HG02763 (cell line): ENCODE data around the gene PTP4A2.
A peak's percentile ranks its signal among the peaks of the same experiment; 100 is the strongest.
"Not testable (repeated sequence)": the region's sequence is repeated elsewhere in the genome, so short reads cannot be mapped to it uniquely, and the experiment has no call there.

ENCODE experiments used
- ATAC-seq: cut with Tn5 transposase; IDR thresholded peaks from one replicate; pipeline ENCODE4 v1.9.1; 2021; ENCODE audit warnings: mild to moderate bottlenecking, moderate library complexity; ENCODE audit not compliant: unreplicated experiment

PTP4A2 gene

DNA sequence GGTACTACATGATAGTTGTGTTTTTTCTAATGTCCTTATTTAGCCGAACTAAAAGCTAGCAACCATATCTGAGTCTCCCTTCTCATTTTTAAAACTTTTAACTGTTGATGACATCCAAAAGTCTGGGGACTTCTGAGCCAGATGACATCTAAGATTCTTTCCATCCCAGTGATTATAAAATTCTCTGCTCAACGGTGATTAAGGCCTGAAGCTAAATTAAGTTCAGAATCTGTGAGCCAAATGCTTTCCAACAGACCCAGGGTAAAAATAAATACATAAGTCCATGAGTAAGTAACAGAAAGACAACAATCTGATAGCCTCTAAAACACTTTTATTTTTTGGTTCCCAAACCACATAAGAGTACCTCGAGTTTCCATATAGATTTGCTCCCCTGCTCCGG, 13.1 kb upstream of the PTP4A2 start:
- no peak for ATAC-seq

DNA sequence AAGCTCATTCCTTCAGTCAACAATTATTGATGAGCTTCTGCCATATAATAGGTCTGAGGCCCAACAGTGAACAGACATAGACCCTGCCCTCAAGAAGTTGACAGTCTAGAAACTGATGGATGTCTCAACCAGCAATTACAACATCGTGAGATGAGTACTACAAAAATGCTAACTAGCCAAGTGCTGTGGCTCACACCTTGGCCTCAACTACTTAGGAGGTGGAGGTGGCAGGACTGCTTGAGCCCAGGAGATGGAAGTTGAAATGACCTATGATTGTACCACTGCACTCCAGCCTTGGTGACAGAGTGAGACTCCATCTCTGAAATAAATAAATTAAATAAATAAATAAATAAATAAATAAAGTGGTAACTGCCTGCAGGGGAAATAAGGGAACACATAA, 11.7 kb upstream of the PTP4A2 start:
- no peak for ATAC-seq

DNA sequence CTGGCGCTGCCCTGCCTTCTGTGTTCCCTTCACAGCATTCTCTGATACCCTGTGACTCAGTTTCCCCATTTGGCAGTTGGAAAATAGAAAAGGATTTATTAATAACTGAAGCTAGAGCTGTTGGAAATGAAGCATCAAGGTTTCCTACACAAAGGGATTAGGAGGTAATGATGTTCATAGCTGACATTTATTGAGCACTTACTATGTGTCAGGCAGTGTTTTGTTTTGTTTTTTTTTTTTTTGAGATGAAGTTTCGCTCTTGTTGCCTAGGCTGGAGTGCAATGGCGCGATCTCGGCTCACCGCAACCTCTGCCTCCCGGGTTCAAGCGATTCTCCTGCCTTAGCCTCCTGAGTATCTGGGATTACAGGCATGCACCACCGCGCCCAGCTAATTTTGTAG, 7.5 kb upstream of the PTP4A2 start:
- ATAC-seq, result not testable (repeated sequence)

DNA sequence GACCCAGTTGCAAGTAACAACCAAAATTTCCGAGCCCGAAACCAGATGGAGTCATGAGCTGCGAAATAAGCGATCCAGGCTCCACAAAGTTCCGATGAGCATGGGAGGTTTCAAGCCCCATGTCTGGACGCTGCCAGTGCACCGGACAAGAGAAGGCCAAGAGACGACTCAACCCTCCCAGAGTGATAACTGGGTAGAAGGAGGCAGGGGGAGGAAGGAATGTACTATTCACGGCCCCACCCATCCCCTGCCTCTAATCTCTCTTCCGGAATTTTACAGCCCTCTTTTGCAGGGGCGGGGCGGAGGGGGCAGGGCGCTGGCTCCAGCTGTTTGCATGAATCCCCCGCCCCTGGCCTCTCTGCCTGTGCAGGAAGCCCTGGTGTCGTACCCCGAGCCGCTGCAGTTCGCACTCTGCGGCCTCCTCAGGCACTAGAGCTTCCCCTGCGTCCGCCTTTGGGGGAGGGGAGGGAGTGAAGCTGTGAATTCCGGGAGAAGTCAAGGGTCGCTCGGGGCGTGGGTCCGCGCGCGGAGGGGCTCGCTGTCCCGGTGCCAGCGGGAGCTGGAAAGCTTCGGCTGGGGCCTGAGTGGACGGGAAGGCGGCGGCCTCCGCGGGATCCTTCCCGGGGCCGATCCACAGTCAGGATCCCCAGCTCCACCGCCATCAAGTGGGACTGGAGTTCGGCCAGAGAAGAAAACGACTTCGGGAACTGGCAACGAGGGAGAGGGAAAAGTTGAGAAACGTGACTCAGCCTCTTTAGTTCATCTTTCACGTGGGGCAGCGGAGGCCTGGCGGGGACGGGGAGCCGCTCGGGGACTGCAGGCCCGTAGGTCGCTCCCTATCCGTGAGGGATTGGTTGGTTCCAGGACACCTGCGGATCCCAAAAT, 6.3 kb upstream of the PTP4A2 start:
- peak; percentile 71 for ATAC-seq

DNA sequence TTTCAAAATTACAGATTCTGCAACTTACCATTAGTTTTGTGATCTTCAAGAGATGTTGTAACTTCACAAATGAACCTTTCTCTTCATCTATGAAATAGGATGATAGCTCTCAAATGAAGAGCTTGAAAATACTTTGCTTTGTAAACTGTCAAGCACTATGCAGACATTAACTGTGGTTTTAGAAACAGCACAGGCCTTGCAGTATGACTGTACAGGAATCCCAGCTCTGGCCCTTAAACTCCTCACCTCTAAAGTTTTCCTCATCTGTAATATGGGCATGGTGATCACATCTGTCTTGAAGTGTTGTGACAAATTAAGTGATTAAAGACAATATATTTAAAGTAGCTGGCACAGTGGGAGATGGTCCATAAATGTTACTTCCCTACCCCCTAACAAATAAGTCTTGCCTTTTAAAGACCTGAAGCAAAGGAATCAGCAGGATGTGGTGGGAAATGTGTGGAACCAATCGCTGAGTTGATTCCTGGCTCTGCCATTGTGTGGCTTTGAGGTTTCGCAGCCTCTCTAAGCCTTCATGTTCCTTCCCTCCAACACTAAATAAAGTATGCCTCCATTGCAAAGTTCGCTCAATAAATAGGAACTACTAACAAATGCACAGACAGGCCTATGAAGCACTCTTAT, 5.5 kb upstream of the PTP4A2 start:
- ATAC-seq, result no peak

DNA sequence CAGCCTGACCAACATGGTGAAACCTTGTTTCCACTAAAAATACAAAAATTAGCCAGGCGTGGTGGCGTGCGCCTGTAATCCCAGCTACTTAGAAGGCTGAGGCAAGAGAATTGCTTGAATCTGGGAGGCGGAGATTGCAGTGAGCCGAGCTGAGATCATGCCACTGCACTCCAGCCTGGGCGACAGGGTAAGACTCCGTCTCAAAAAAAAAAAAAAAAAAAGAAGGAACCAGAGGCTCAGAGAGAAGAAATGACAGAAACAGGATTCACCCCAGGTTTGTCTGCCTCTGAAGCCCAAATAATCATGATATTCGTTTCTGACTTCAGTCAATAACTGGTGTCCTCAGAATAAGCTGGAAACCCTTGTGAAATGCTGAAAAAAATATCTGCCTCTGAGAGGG, 3.9 kb upstream of the PTP4A2 start:
- not testable (repeated sequence) for ATAC-seq

DNA sequence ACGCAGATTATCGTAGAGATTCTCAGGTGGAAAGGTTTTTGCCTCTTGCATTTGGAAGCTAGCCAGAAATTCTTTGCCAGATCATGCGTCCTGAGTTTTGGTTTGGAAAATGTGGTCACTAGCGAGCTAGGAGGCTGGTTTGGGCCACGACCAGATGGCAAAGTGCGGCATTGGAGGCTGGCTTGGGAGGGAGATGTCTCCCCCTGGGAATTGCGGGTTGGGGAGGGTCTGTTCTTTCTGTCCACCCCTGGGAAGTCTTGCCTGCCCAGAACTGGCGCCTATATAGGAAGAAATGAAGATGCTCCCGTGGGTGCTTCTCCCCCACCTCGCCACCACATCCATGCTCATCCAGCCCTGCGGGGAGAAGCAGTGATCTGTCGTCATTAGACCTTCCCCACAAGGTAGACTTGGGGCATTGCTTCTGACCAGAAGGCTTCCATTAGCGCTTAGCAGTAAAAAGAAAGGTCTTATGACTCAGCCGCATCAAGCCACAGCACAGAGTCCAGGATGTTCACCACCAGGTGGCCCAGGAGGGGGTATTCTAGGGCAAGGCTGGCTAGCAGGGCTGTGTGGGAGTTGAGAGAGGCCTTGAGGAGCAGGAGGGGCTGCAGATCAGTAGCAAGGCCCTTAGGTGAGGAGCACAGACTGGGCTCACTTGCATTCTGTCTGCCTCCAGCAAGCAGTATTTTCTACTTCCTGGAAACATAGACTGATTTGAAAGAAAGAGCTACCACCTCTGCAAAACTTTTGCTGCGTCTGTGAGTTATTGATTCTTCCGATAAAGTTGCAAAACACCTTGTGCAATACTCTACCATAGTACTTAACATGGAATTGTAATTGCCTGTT, 1.5 kb upstream of the PTP4A2 start:
- no peak for ATAC-seq

DNA sequence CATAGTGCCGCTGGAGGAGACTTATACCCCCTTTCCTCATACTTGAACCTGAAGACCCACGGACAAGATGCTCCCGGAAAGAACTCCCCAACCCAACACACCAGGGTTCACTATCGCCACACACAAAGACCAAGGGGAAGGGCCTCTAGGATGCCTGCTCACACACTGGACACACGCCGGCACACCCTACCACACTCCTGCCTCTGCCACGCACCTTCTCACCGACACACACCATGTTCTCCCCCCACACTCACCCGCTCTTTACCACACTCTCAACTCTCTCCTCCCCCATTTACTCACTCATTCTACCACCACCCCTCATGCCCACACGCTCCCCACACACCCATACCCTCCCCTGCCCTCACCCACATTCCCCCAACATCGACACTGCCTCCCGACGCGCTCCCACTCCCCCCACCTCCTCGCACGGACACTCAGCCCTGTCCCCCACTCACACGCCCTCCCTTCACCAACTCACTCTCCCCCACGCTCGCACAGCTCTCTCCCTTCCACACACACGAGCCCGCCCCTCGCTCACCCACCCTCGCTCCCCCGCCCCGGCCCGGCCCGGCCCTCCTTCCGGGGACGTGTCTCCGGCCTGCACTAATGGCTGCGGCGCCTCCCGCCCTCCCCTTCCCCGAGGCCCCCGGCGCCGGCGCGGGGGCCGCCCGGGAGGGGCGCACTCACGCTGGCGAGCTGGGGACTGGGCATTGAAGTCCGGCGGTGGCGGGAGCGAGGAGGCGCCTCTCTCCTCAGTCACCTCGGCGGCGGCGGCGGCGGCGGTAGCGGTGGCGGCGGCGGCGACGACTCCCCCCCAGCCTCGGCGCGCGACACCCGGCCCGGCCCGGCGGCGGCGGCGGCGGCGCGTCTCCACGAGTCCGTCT, 626 bp downstream of the PTP4A2 start:
- peak; percentile 31 for ATAC-seq

DNA sequence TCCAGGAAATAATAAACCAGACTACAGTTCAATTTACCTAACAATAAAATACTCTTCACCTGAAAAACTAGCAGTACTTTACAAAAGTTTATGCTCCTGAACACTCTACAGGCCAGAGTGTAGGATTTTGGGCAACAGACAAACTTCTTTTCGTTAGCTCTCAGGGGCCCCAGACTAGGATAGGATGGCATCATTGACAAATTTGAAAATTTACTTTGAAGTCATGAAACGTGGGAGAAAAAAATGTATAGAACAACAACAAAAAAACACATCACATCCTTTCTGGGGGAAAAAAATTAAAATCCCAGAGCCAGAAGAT, 1.2 kb downstream of the PTP4A2 start:
- ATAC-seq, result no peak

DNA sequence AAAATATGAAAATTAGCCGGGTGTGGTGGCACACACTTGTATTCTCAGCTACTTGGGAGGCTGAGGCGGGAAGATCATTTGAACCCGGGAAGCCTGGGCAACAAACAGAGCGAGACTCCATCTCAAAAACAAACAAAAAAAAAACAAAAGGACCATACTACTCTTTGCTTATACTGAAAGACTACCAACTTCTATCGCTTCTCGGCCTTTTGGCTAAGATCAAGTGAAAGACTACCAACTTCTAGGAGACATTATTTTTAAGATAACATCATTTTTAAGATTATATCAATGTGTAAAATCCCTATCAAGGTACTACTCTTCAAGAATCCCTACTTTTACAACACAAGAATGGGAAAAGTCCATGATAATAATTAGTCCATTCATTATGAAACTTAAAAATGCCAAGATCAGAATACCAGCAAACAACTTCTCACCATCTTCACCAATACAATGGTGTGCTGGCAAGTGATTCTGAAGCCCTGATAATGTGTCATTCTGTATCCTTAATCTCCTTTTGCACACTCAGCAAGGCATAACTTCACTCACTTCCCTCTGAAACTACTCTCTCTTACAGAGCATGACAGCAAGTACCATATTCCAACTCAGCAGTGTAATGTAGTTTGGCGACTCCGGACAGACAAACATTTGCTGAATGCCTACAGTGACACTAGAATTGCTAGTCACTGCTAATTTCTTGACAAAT, 1.7 kb downstream of the PTP4A2 start:
- no peak for ATAC-seq

DNA sequence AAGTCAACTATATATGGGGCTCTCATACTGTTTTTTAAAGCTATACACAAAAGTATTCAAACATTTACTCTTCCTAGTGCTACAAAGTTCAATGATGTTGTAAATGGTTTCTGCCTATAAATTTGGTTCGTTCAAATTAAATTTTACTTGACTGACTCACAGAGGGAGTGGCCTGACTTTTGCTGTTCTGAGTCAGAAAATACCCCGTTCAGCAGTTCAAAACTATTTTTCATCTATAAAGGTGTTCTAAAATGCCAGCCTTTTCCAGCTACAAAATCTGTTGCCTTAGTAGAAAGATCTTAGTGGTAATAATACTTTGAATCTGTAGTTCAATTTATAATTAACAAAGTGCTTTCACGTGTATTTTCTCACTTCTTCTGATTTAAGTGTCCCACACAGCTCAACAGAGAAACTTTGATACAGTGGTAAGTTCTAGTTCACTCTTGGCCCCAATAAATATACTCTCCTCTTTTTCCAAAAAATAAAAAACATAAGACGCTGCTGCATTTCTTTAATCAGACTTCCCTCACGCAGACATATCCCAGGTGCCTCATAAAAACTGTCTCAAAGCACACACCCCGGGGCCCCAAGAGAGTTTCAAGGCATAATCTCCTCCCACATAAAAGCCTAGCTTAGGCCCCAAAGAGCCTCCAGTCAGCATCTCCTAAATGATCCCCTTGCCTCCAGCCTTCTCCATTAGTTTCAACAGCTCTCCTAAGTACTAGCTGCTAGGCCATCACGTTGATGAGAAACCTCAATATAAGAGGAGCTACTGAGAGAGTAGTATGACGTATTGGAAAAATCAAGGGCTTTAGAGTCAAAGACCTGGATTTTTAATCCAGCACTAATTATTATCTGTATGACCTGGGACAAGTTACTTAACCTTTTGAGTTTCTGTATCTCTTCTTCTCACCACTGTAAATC, 3.2 kb downstream of the PTP4A2 start:
- no peak for ATAC-seq

DNA sequence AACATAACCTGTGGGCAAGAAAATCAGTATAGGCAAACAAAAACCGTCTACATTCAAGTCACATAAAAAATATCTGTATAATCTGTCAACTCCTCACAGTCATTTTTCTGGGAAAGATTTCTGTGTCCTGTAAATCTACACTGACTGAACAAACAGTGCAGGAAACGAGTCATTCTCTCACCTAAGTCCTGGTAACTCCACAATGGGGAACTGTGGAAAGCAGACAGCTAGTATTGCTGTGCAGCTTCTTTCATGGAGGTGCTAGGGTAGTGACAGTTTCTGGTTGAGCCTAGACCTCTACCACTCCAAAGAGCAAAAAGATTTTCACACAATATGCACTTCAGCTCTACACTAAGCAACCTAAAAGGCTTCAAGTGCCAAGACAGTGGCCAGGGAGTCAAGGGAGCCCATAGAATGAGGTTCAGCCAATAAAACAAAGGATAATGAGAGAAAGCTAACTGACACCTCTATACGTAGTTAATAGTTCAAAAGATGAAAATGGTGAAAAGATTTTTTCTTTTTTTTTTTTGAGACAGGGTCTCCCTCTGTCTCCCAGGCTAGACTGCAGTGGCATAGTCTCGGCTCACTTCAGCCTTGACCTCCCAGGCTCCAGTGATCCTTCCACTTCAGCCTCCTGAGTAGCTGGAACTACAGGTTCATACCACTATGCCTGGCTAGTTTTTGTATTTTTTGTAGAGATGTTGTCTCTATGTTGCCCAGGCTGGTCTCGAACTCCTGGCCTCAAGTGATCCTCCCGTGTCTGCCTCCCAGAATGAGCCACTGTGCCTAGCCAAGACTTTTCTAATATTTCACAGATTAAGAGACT, 5.5 kb downstream of the PTP4A2 start:
- ATAC-seq, result no peak

DNA sequence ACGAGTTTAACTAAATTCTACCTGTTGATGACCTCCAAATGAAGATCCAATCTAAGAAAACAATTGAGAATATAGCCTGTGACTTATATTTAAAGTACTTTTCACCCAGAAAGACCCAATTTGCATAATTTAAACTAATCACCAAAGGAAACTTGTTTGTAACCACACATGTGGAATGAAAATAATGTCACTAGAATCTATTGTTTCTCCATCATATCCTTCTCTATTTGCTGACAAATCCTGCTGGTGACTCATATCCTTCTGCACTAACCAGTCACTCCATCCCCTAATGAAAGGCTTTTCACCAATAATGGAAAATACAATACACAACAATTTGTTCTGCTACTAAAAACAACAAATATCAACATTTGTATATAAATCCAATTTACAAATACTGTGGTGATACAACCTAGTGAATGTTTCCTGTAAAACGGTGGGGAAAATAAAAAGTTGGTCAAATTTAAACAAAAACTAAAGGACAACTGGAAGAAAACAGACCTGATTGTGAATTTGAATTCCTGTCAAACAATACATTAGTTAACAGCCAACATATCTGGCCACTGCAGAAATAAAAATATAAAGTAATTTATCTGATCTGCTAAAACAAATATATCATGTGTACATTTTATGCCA, 6.5 kb downstream of the PTP4A2 start:
- ATAC-seq, result no peak

DNA sequence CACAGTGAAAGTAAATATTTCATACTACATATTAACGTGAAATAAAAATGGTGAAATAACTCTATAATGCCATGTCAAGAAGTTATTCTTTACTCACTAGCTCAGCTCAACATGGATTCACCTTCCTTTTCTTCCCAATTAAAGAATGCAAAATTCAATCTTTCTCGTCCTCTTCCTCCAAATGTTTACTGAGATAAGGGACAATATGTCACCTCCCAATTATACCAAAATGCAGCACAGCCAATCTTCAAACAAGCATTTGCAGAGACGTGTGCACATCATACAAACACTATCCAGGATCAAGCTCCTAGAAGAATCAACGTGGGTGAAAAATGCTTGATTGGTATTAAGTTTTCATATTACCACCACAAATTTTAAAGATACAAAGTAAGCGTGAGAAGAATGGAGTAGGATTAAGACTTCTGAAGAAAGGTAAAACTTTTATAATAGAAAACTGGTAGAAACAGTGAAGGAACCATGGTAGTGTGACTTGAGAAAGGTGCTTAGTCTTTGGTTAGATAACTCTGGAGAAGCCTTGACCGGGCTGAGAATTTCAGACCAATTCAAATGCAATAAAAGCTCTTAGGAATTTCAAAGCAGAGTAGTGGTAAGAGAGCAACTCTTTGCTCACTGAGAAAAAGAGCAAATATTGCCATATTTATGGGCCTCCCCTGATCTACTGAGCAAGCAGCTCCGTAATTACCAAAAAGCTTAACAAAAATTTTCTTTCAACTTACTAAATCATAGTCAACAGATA, 7.2 kb downstream of the PTP4A2 start:
- no peak for ATAC-seq

DNA sequence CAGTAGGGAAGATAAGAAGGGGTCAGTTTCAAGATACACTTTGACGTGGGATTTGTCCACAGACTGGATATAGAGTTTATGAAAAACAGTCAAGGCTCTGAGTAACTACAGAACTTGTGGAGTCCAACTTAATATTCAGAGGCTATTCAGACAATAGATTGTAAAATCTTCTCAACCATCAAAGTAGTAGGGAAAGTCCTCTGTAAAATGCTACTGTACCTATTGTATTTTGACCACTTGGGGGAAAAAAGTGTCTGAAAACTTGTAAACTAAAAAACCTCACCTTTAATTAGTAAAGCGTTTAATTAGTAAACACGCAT, 10.5 kb downstream of the PTP4A2 start:
- ATAC-seq, result no peak

DNA sequence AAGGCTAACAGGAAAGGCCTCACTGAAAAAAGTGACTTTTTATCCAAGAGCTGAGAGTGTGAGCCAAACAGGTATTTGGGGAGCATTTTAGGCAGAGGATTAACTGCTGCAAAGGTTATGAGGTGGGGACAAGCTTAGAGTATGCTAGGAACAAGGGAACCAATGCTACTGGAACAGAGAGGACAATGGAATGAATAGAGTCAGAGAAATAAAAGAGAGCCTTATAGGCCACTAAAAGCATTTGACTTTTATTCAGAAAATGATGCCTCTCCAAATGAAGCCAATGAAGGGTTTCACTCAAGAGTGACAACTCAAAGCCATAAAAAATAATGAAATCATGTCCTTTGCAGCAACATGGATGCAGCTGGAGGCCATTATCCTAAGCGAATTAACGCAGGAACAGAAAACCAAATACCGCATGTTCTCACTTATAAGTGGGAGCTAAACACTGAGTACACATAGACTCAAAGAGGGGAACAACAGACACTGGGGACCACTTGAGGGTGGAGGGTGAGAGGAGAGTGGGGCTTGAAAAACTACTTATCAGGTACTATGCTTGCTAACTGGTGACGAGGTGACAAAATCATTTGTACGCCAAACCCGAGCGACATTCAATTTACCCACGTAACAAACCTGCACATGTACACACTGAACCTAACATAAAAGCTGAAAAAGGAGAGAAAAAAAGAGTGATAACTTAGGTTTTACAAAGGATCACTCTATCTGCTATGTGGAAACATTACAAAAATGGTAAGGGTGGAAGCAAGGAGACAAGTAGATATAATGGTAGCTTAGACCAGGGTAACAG, 11.1 kb downstream of the PTP4A2 start:
- ATAC-seq, result no peak
